ENCODE results near the gene IRF2BPL.

- no peak for TF ChIP-seq CTCF (IDR thresholded peaks at IDR 0.05)
- peak; percentile 63 for TF ChIP-seq EZH2 (IDR thresholded peaks at IDR 0.05)
- peak; percentile 65 for TF ChIP-seq EZH2phosphoT487 (IDR thresholded peaks at IDR 0.05)
Measured at GRCh38 chr14:77026930-77027537, 1.5 kb downstream of the IRF2BPL start.
